ENCODE measurements around the gene GALNT16.

DNA sequence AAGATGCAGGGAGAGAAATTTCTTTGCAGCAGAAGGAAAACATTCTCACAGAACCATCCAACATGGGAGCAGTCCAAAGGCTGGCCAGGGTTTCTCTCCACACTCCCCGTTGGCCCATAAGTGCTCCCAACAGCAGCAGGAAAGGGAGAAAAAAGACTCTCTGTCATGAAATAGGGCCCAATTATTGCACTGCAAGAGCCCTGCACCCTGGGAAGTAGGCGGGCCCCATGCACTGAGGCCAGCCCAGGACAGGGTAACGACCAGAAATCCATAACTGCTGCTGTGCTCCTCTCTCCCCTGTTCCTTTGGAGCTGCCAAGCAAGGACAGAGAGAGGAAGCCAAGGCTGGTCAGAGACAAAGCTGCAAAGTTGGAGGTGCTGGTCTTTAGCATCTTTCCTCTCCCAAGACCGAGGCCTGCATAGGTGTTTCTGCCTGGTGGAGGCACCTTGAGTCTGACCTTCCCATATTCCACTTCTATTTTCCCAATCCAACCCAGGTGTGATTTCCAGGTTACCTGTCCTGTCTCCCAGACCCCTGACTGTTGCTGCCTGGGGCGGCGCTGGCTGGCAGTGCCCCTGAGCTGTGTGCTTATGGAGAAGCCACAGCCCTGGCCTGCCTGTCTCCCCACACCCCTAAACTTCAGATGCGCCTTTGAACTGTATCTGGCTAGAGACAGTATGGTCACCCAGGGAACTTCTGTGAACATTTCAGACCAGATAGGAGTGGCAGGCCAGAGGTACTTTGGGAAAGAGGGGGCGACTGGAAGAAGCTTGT lies 6.8 kb downstream of the GALNT16 start:
- TF ChIP-seq, protein P1, sequence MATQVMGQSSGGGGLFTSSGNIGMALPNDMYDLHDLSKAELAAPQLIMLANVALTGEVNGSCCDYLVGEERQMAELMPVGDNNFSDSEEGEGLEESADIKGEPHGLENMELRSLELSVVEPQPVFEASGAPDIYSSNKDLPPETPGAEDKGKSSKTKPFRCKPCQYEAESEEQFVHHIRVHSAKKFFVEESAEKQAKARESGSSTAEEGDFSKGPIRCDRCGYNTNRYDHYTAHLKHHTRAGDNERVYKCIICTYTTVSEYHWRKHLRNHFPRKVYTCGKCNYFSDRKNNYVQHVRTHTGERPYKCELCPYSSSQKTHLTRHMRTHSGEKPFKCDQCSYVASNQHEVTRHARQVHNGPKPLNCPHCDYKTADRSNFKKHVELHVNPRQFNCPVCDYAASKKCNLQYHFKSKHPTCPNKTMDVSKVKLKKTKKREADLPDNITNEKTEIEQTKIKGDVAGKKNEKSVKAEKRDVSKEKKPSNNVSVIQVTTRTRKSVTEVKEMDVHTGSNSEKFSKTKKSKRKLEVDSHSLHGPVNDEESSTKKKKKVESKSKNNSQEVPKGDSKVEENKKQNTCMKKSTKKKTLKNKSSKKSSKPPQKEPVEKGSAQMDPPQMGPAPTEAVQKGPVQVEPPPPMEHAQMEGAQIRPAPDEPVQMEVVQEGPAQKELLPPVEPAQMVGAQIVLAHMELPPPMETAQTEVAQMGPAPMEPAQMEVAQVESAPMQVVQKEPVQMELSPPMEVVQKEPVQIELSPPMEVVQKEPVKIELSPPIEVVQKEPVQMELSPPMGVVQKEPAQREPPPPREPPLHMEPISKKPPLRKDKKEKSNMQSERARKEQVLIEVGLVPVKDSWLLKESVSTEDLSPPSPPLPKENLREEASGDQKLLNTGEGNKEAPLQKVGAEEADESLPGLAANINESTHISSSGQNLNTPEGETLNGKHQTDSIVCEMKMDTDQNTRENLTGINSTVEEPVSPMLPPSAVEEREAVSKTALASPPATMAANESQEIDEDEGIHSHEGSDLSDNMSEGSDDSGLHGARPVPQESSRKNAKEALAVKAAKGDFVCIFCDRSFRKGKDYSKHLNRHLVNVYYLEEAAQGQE (IDR thresholded peaks at IDR 0.05; ENCODE audit: insufficient read depth in 1 of 2, low read depth in 2 of 2, low read length in 2 of 2), result no peak
- TF ChIP-seq TAF1 (IDR thresholded peaks at IDR 0.05; ENCODE audit: borderline replicate concordance, insufficient read depth, low read length) (no peak), POLR2AphosphoS5 (IDR thresholded peaks at IDR 0.05; ENCODE audit: low read depth, low read length) (no peak), SIN3A (IDR thresholded peaks at IDR 0.05; ENCODE audit: borderline replicate concordance, insufficient read depth, low read length) (no peak)

All from PFSK-1 (cell line).